Body of pancreas (tissue), 4 donors: ENCODE data around the gene NDRG3. TPM values are rescaled to one million over a fixed set of nuclear protein-coding genes. Genes with fewer than 3 reads are reported as not detected.
"Not testable (repeated sequence)": the region's sequence is repeated elsewhere in the genome, so short reads cannot be mapped to it uniquely, and the experiment has no call there.

Experiments used
- ATAC-seq: fragments of 150-250 bp; one replicate; pipeline ENCODE4 v1.9.1; 2016
- DNase-seq, 4 donors: peaks; one replicate each; pipeline ENCODE4 v3.0.0-alpha.2; 2019
- H3K27ac ChIP-seq, 4 donors: fragments of 200-600 bp; sonication (generic); 1 replicate in 3 of 4; 2 replicates in 1 of 4; pipeline versions ENCODE4 v1.5.1 to v1.6.1; 2016 to 2019; ENCODE audit warnings: mild to moderate bottlenecking in 1 of 4, mixed read lengths in 1 of 4, moderate library complexity in 1 of 4
- H3K27me3 ChIP-seq, 2 donors: fragments of 200-600 bp; sonication (generic); one replicate each; pipeline ENCODE4 v1.6.0; 2016; ENCODE audit warnings: mild to moderate bottlenecking in 1 of 2
- H3K36me3 ChIP-seq, 2 donors: fragments of 200-600 bp; sonication (generic); replicated peaks in 1 of 2; 2 replicates each; pipeline ENCODE4 v1.5.1; 2016; ENCODE audit warnings: low read depth in 2 of 2; ENCODE audit not compliant: insufficient read depth in 1 of 2
- H3K4me1 ChIP-seq: fragments of 200-600 bp; sonication (generic); one replicate; pipeline ENCODE4 v1.6.0; 2016
- H3K4me3 ChIP-seq, 2 donors: fragments of 200-600 bp; sonication (generic); 1 replicate in 1 of 2; 2 replicates in 1 of 2; pipeline ENCODE4 v1.5.1; 2016 to 2019
- H3K9me3 ChIP-seq, 3 donors: fragments of 200-600 bp; sonication (generic); 1 replicate in 2 of 3; 2 replicates in 1 of 3; pipeline ENCODE4 v1.5.1; 2016
- POLR2A ChIP-seq, 3 donors: fragments of 450-650 bp; IDR thresholded peaks; one replicate each; pipeline ENCODE4 v1.6.1; 2016; ENCODE audit warnings: antibody characterized with exemption in 3 of 3, mild to moderate bottlenecking in 2 of 3
- WGBS, 2 donors: methylation state at CpG; one replicate each; pipeline ENCODE4 v1.1.5; 2017; 5-methylcytosine and 5-hydroxymethylcytosine counted together
- intact Hi-C: fragments of 100-400 bp; cut with DNase I; formaldehyde crosslinking; loops from one replicate; pipeline ENCODE4 v1.15.1; 2023
- total RNA-seq, 2 donors: library from RNA; depleted of rRNA; stranded (reverse); fragments of >200 nt; gene quantifications; one replicate each; pipeline ENCODE4 v1.1.0, GENCODE V29; 2016
- TF ChIP-seq, protein P1 (sequence below), 7 experiments: fragments of 450-650 bp in 4 of 7; fragments of 200-600 bp in 3 of 7; sonication (generic) in 3 of 7; IDR thresholded peaks; one replicate each; pipeline ENCODE4 v1.5.1; 2016 to 2019; ENCODE audit warnings: antibody characterized with exemption in 7 of 7

NDRG3 gene
- total RNA-seq, 2 donors from 2014 or later = 9.2 to 11.9 TPM

- ATAC-seq (no peak), DNase-seq (no peak)
- no peak for TF ChIP-seq POLR2A (IDR thresholded peaks at IDR 0.05)
- TF ChIP-seq, protein P1, sequence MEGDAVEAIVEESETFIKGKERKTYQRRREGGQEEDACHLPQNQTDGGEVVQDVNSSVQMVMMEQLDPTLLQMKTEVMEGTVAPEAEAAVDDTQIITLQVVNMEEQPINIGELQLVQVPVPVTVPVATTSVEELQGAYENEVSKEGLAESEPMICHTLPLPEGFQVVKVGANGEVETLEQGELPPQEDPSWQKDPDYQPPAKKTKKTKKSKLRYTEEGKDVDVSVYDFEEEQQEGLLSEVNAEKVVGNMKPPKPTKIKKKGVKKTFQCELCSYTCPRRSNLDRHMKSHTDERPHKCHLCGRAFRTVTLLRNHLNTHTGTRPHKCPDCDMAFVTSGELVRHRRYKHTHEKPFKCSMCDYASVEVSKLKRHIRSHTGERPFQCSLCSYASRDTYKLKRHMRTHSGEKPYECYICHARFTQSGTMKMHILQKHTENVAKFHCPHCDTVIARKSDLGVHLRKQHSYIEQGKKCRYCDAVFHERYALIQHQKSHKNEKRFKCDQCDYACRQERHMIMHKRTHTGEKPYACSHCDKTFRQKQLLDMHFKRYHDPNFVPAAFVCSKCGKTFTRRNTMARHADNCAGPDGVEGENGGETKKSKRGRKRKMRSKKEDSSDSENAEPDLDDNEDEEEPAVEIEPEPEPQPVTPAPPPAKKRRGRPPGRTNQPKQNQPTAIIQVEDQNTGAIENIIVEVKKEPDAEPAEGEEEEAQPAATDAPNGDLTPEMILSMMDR (IDR thresholded peaks at IDR 0.05) = no peak
- peak overlapping the region in 1 of 4 donors; percentile 10 for H3K27ac ChIP-seq
- H3K27me3 ChIP-seq = no peaks in the 10 kb centered on the region
- no peaks in the 10 kb centered on the region for H3K9me3 ChIP-seq
- intact Hi-C loops = no loop called here
- no peak overlapping the region for H3K4me3 ChIP-seq
- no peaks in the 10 kb centered on the region for H3K36me3 ChIP-seq
- H3K4me1 ChIP-seq = peaks cover 16% of the 10 kb centered on the region
- 64 to 66% methylated on average over 2 of the region's 2 CpGs for WGBS, 2 donors
Observed at GRCh38 chr20:36623444-36623843, 122.4 kb downstream of the NDRG3 start.

DNA sequence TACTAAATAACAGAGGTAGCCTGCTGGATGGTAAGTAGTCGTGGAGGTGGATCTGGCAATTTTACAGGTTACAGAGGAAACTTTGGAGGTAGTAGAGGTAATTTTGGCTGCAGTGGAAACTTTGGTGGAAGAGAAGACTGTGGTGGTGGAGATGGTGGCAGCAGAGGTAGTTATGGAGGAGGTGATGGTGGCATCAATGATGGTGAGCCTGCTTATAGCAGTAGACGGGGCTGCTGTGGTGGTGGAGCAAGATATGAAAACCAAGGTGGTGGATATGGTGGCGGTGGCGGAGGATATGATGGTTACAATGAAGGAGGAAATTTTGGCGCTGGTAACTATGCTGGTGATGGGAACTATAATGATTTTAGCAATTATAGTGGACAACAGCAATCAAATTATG is 125.0 kb downstream of the NDRG3 start:
- Histone ChIP-seq H3K27ac (no peak overlapping the region), H3K36me3 (no peaks in the 10 kb centered on the region), H3K9me3 (no peaks in the 10 kb centered on the region), H3K4me1 (peaks cover 16% of the 10 kb centered on the region), H3K27me3 (no peaks in the 10 kb centered on the region), H3K4me3 (no peak overlapping the region)
- intact Hi-C loops = no loop called here
- ATAC-seq = no peak
- 90 to 92% methylated on average over 5 of the region's 5 CpGs for WGBS, 2 donors
- no peak for DNase-seq
- TF ChIP-seq, protein P1 (IDR thresholded peaks at IDR 0.05) = no peak
- no peak for TF ChIP-seq POLR2A (IDR thresholded peaks at IDR 0.05)

- Histone ChIP-seq H3K9me3 (no peaks in the 10 kb centered on the region), H3K4me3 (no peak overlapping the region), H3K4me1 (peaks cover 11% of the 10 kb centered on the region), H3K27me3 (no peaks in the 10 kb centered on the region), H3K27ac (peak overlapping the region in 2 of 4 donors; percentile 42 to 61), H3K36me3 (peaks cover 0 to 14% of the 10 kb centered on the region in 2 donors)
- ATAC-seq = no peak
- TF ChIP-seq, protein P1 (IDR thresholded peaks at IDR 0.05) = no peak
- TF ChIP-seq POLR2A (IDR thresholded peaks at IDR 0.05) = no peak
- intact Hi-C loops = no loop called here
- no peak for DNase-seq
- 80 to 82% methylated on average over 11 to 14 of the region's 14 CpGs for WGBS, 2 donors
Observed at GRCh38 chr20:36614781-36615557, 130.9 kb downstream of the NDRG3 start.

- H3K36me3 ChIP-seq = peaks cover 0 to 19% of the 10 kb centered on the region in 2 donors
- H3K9me3 ChIP-seq = no peaks in the 10 kb centered on the region
- TF ChIP-seq, protein P1 (IDR thresholded peaks at IDR 0.05) = no peak
- no peak for TF ChIP-seq POLR2A (IDR thresholded peaks at IDR 0.05)
- 23% methylated on average over 3 of the region's 3 CpGs; no CpG with 5 or more reads in 1 of the 2 donors for WGBS, 2 donors
- peak; percentile 78 for ATAC-seq
- intact Hi-C loops = no loop called here
- H3K27me3 ChIP-seq = no peaks in the 10 kb centered on the region
- H3K27ac ChIP-seq = peak overlapping the region in 2 of 4 donors; percentile 42 to 61
- no peak overlapping the region for H3K4me3 ChIP-seq
- H3K4me1 ChIP-seq = peaks cover 11% of the 10 kb centered on the region
- DNase-seq = peak; percentile 63 to 73 (median 71)
Observed at GRCh38 chr20:36613974-36614373, 131.9 kb downstream of the NDRG3 start.

DNA sequence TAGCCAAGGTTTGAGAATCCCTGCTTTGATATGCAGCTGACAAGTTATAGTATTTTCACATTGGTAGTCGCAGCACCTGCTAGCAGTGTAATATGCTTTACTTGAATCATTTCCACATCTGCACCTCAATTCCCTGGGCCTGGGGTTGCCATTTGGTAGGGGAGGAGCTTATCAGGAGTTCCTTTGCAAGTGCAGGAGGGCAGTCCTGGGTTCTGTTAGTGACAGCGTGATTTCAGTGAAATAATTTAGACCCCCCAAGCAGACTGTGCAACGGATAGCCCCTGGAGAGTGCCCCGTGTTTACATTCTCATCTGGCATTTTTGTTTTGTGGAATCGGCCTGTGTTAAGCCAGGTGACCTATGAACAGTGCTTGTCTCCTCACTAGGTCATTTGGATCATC is 134.3 kb downstream of the NDRG3 start:
- DNase-seq = no peak
- 85 to 92% methylated on average over 5 of the region's 5 CpGs for WGBS, 2 donors
- Histone ChIP-seq H3K27me3 (no peaks in the 10 kb centered on the region), H3K36me3 (peaks cover 0 to 26% of the 10 kb centered on the region in 2 donors), H3K4me3 (no peak overlapping the region), H3K27ac (no peak overlapping the region), H3K9me3 (no peaks in the 10 kb centered on the region), H3K4me1 (peaks cover 27% of the 10 kb centered on the region)
- no peak for TF ChIP-seq POLR2A (IDR thresholded peaks at IDR 0.05)
- TF ChIP-seq, protein P1 (IDR thresholded peaks at IDR 0.05) = no peak
- ATAC-seq = no peak
- intact Hi-C loops = no loop called here

GRCh38 chr20:36608388-36608728 is 137.5 kb downstream of the NDRG3 start:
- peaks cover 25% of the 10 kb centered on the region for H3K4me1 ChIP-seq
- H3K27ac ChIP-seq, H3K27me3 ChIP-seq, intact Hi-C loops, H3K4me3 ChIP-seq, H3K9me3 ChIP-seq, DNase-seq, ATAC-seq: not testable (repeated sequence)
- peaks cover 0 to 26% of the 10 kb centered on the region in 2 donors for H3K36me3 ChIP-seq
- WGBS, 2 donors = 82 to 95% methylated on average over 6 of the region's 6 CpGs
